CD4-positive, alpha-beta T cell treated with Interleukin-1 beta for 1 hour (primary cell): ENCODE data around the gene CCNY.
"Not testable (repeated sequence)": the region's sequence is repeated elsewhere in the genome, so short reads cannot be mapped to it uniquely, and the experiment has no call there.

Experiments used
- DNase-seq, 2 donors: peaks; one replicate each; pipeline ENCODE4 v3.0.0-alpha.2; 2020 to 2022

CCNY gene

DNA sequence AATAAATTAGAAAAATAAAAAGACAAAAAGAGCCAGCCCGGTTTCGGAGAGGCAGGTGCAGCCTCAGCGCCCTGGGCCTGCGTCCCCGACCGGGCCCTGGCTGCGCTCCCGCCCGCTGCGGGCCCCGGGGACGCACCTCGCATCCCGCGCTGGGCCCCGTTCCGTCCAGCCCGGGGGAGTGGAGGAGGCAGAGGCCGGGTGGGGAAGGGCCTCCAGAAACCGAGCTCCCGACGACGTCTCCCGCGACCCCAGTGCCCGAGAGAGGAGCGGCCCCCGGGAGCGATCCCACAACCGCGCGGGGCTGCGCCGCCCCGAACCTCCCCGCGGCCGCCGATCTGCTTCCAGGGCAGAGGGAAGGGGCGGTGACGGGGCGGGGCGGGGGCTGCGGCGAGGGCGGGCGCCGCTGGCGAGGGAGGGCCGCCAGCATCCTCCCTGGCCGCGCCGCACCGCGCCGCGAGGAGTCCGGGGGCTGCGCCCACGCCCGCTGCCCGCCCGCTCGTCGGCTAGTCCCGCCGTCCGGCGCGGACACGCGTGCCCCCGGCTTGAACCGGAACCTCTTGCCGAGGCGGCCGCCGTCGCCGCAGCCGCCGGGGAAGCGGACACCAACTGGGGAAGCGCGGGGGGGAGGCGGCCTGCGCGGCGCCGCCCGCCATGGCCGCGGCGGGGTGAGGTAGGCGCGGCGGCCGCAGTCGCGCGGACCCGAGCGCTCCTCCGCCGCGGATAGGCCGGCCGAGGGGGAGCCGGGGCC lies at the start of gene CCNY:
TSS of gene CCNY (plus strand) at position 426 of the 748 bp plus-strand sequence. CDS start 545 bp downstream, outside the sequence.
- peak; percentile 69 to 74 for DNase-seq

- no peak for DNase-seq
Observed at GRCh38 chr10:35289198-35289597, 47.1 kb upstream of the CCNY start.

GRCh38 chr10:35294506-35294905 lies 41.8 kb upstream of the CCNY start:
- no peak for DNase-seq

DNA sequence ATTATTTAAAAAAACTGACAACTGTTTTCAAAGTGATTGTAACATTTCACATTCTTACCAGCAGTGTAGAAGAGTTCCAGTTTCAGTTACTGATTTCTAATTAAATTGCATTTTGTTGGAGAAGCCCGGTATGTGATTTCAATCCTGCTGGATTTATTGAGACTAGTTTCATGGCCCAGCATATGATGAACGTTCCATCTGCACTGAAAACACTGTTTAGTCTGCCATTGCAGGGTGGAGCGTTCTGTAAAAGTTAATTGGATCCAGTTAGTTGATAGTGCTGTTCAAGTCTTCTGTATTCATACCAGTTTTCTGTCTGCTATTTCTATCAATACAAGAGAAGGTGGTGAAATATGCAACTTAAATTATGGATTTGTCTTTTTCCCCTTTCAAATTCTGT lies 37.3 kb upstream of the CCNY start:
- no peak for DNase-seq

GRCh38 chr10:35300063-35300699 lies 36.1 kb upstream of the CCNY start:
- DNase-seq: peak; percentile 15 to 78

DNA sequence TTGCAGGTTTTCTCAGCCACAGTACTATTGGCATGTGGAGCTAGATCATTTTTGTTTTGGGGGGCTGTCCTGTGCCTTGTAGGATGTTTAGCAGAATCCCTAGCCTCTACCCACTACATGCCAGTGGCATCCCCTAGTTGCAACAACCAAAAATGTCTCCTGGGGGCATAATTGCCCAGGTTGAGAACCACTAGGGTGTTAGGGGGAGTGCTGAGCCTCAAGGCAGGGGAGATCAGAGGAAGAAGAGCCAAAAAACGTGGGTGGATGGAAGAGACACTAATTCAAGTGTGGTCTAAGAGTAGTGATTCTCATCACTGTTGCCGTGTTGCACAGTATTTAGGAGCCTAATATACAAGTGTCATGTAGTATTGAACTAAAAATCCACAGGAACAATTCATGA lies 31.7 kb upstream of the CCNY start:
- no peak for DNase-seq

DNA sequence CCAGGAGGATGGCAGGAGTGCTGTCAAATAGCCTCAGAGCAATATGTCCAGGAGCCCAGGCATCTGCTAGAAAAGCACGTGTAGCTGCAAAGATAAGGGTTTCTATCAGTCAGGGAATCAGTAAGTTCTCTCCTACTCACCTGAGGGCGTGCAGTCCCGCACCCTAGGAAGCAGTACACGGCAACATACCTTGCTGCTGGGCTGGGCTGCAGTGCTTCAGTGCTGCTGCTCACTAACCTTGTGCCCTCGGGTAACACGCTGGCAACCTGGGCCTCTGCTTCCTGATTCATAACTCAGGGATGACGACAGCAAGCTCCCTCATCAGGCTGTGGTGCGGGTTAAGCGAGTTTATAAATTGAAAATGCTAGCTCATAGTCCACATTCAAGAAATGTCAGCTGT lies 29.5 kb upstream of the CCNY start:
- no peak for DNase-seq

DNA sequence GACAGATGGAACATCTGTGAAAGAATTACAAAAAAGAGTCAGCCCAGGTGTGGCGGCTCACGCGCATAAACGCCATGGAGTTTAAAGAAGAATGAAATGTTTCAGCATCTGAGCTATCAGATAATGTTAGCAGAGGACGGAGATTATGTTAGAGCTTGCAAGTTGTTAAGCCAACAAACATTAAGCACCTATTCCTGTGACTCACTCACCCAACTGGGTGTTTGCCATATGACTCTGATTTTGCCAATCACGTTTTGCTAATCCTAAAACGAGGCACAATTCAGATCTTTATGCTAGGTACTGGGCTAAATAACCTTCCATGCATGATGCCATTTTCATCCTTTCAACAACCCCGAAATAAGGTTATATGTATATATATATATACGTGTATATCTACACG lies 29.0 kb upstream of the CCNY start:
- no peak for DNase-seq

DNA sequence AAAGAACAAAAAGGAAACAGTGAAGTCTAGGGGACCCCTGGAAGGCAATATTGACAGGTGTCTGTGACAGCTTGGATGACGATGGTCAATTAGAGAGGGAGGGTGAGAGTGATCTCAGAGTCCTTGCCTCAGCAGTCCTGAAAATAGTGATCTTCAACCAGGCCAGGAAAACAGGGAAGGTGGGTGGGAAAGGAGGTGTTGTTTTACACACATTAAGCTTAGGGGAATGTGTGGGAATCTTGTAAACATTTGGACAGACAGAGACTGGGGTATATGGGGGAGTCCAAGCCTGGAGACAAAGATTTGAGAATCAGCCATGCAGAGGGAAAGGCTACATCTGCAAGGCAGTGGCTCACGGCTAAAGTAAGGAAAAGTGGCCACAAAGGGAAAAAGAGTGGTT lies 27.5 kb upstream of the CCNY start:
- DNase-seq: no peak

DNA sequence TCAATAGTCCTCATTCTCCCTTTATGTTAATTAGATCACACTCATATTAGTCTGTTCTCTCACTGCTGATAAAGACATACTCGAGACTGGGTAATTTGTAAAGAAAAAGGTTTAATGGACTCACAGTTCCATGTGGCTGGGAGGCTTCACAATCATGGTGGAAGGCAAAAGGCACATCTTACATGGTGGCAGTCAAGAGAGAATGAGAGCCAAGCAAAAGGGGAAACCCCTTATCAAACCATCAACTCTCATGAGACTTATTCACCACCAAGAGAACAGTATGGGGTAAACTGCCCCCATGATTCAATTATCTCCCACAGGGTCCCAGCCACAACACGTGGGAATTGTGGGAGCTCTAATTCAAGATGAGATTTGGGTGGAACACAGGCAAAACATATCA lies 22.2 kb upstream of the CCNY start:
- not testable (repeated sequence) for DNase-seq

GRCh38 chr10:35315235-35315634 lies 21.1 kb upstream of the CCNY start:
- DNase-seq: not testable (repeated sequence)

DNA sequence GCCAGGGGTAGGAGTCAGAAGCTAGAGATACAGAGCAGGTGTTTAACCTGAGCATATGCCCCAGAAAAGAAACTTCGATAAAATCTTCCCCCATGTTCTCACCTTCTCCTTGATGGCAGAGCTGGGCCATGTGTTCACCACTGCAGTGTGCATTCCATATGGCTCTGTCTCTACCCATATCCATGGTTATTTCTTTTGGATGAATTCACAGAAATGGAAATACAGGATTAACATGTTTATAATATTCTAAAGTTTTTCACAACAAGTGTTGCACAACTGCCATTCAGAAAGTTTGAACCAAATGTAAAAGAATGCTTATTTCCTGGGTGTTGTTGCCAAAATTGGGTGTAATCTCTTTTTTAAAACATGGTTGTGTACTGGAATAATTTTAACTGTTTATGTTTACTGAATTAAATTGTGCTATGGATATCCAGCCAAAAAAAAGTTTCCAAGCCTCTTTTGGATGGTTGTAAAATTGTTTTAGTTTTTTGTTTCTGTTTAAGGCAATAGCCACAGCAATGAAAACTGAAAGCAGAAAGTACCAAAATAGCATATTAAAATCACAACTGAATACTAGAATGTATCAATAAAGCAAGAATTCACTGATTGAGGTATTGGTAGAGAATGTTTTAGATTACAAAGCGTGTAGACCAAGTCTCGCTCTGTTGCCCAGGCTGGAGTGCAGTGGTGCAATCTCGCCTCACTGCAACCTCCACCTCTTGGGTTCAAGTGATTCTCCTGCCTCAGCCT lies 19.9 kb upstream of the CCNY start:
- no peak for DNase-seq

GRCh38 chr10:35318551-35318950 lies 17.8 kb upstream of the CCNY start:
- no peak for DNase-seq

- DNase-seq: no peak
Observed at GRCh38 chr10:35320341-35320740, 16.0 kb upstream of the CCNY start.

DNA sequence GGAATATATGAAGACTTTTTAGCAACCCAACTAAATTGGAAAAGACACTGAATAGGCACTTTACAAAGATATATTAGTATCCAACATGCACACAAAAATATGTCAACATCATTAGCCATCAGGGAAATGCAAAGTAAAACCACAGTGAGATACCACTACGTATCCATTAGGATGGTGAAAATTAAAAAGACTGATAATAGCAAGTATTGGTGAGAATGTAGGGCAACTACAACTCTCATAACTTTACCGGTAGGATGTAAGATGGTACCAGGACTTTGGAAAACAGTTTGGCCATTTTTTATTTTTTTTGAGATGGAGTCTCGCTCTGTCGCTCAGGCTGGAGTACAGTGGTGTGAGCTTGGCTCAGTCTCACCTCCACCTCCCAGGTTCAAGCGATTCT lies 13.7 kb upstream of the CCNY start:
- no peak for DNase-seq

GRCh38 chr10:35324196-35324595 lies 12.1 kb upstream of the CCNY start:
- no peak for DNase-seq

DNA sequence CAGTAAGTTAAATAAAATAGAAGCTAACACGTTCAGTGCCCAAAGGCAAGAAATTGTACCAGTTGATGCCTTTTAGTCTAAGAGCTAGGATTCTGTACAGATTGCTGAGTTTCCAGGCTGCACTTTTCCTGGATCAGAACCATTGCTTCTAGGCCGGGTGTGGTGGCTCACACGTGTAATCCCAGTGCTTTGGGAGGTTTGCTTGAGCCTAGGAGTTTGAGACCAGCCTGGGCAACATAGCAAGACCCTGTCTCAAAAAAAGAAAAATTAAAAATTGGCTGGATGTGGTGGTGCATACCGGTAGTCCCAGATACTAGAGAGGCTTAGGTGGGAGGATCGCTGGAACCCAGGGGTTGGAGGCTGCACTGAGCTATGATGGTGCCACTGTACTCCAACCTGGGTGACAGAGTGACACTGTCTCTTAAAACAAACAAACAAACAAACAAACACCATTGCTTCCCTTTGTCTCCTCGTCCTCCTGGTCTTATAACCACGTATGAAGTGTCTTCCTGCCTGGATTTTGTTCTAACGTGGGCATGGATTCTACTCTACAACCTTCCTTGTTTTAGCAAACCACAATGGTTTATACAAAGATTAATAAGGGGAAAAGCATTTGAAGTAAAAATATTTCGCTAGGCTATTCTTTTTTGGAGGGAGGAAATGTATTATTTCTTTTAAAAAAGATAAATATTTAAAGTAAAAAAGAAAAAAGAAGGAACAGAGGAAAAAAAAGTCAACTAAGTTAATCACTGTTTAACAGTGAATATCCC lies 9.7 kb upstream of the CCNY start:
- no peak for DNase-seq

DNA sequence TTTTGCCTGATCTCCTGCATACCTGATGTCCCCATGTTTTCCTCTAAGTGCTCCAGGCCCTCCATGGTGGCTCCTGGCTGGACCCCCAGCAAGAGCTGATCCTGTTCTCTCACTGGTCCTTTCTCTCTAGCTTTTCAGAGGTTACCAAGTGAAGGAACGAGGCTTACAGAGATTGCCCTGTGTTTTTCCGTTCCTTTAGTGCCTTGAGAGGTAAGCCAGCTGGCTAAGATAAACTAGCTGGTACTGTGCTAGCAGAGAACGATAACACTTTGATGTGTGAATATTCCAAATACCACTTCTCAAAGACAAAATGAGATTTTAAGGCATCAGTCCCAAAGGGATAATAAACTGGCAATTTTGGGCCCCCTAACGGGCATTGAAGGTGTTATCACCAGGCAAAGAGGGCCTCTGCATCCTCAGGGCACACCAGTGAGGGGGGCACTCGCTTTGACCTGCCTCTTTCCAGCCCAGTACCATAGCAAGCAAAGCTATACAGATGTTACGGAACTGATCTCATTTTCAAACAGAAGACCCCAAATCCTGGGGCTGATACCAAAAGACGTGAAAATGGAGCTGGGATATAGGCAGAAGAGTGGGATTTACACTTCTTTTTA lies 8.4 kb upstream of the CCNY start:
- no peak for DNase-seq

GRCh38 chr10:35328404-35329037 lies 7.8 kb upstream of the CCNY start:
- DNase-seq: no peak

DNA sequence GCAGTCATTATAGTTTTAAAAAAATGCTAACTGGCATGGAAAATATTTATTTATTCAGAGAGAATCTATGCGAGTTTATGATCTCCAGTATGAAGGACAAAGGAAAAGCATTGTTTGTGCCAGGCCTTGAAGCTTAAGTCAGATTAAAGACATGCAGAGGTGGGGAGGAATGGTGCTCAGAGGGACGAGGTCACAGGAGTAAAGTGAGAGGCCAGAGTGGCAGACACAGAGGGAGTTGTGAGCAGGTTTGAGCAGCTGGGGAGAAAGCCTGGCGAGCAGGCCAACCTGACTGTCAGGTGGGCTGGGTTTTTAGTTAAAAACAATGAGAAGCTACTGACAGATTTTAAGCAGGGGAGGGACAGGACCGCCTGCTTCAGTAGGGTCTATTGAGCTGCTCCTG lies 6.8 kb upstream of the CCNY start:
- DNase-seq: no peak

GRCh38 chr10:35331894-35332640 lies 4.2 kb upstream of the CCNY start:
- DNase-seq: no peak
